HS-5 (cell line): ENCODE results near the gene MPPED1.

Source experiments
- DNase-seq: peaks from one replicate; pipeline ENCODE4 v3.0.0-alpha.2; 2012; ENCODE audit warnings: low read depth

Gene MPPED1

DNA sequence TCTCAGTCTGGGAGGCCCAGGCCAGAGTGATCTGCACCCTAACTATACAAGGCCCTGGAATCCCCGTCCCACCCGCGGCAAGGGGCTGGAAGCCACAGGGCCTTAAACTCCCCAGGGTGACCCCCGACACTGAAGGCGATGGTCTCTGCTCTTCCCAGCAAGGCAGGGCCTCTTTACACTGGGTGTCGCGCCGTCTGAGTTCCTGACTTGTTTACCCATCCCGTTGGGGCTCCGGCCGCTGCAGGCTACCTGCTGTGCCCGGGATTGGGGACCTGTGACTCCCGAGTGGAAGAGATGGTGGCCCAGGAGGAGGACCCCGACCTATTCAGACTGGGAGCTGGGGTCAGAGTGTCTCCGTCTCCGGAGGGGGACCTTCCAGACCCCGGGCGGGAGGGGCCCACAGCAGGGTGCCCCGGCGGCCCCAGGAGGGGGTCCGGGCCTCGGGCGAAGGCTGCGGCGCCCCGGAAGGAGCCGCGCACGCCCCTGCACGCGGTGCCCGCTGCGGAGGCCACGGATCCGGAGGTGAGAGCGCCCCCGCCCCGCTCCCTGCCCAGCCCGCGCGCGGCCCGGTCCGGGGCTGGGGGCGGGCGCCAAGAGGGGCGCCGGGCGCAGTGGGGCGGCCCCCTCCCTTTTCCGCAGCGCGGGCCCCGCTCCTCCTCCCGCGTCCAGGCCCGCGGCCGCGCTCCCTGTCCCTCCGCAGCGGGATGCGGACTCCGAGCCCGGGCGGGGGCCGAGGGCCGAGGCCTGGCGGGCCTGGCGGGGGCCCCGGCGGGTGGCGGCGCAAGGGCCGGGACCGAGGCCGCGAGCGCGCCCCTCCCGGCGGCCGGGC, 560 bp upstream of the MPPED1 start:
- DNase-seq, result no peak

DNA sequence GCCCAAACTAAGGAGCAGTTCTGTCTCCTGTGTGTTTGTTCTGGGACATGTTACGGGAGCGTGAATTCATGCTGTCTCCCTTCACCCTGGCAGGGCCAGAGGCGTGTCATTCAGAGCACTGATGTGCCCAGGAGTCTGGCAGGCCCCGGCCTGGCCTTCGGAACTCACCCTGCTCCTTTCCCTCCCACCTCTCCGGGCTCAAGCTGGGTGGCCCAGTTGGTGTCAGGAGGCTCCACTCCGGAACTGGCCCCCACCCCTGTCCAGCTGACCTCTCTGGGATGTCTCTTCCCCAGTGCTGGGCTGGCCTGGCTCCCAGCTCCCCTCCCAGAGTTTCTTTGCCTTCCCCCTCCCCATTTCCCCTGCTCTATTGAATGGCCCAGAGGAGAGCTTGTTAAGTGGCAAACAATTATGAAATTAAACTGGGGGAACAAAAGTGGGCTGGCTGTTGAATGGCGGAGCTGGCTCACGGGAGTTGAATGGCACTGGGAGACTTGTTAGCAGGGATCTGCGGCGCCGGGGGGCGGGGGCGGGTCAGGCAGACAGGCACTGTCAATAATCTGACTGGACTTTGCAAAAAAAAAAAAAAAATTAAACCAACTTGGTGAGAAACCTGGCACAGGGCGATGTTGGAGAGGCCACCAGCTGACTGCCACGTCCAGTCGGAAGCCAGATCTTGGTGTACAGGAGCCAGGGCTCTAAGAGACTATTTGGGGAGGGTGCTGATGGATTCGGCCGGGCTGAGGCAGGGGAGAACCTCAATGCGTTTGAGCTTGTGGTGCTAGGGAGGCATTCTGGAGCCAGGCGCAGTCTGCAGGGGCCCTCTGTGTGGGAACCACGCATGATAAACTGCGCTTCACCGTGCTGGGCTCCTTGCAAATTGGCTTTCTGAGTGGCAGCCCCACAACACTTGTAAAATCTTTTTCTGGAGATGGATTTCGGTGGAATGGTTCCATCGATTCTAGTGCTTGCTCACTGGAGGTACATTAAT, 1.3 kb downstream of the MPPED1 start:
- DNase-seq, result no peak

DNA sequence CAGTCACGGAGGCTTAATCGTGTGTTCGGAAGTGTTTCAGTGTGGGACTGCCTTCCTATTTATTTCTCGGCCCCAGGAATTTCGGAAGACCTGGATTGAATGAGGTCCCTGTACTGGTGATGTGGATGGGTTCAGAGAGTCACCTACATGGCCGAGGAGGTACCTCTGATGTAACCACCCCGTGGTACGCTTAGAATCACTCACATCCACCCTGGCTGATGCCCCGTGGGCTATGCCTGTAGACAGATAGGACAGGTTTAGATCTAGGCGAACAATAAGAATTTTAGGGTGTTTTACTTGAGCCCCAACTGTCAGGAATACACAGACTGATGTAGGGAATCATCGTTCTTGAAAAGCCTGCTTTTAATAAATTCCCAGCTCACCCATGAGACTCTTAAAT, 2.0 kb downstream of the MPPED1 start:
- no peak for DNase-seq

DNA sequence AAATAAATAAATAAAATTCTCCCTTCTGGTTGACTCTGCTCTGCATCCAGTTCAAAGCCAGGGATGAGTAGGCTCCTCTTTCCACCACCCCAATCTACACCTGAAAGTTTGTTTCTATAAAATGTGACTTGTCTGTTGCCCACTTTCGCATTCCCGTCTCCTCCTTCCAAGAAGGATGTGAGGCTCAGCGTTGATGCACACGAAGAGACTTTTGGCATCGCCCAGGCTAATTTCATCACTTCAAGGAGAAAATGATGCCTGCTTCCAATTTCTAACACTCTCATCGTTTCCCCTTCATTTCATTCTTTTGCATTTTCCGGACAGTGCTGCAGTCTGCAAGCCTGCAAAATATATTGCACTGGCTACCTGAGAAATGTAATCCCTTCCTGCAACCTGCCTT, 3.9 kb downstream of the MPPED1 start:
- DNase-seq, result no peak

DNA sequence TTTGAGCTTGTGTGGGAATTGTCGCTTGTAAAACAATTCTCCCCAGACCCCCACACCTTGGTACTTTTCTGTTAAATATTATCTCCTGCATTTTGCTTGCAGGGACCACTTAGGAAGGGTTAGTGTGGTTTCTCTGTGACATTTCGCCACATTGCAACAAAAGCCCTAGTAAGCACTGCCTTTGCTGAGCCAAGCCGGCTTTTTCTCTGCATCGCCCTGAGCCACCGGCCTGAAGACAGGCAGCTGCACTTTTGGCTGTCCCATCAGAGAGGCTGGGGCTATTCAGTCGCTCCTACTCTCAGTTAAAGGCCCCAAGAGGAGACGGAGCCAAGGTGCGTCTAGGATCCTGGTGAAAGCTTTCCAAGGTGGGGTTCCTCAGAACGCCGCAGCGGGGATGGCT, 5.7 kb downstream of the MPPED1 start:
- no peak for DNase-seq

DNA sequence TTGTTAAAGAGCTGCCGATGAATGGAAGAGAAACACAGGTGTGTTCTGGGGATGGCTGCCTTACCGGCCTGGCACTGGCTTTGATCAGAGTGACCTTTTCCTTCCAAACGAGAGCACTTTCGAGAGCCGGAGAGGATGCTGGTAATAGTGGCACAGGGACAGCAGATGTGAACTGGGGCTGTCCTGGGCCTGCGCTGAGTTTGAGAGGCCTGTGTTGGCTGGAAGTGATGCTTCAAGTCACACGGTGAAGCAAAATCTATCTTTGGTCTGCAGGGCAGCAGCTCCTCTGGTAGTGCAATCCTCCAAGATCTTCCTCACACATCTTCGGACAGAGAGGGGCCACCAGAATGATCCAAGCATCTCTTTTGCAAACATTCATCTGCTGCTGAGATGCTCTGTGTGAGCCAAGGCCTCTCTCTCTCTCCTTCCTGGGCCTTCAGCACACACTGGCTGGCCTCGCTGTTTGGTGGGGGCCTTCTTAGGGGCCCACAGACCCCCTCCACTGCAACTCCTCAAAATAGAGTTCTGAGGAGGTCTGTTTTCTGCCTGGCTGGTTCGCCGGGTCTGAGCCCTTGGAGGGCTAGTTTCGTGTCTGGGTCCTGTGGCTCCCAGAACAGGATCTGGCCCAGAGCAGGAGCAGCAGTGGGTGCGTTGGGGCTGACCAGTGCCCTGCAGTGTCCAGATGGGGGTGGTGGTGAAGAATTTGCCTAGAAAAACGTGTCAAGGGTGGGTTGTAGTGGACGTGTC, 6.4 kb downstream of the MPPED1 start:
- no peak for DNase-seq

DNA sequence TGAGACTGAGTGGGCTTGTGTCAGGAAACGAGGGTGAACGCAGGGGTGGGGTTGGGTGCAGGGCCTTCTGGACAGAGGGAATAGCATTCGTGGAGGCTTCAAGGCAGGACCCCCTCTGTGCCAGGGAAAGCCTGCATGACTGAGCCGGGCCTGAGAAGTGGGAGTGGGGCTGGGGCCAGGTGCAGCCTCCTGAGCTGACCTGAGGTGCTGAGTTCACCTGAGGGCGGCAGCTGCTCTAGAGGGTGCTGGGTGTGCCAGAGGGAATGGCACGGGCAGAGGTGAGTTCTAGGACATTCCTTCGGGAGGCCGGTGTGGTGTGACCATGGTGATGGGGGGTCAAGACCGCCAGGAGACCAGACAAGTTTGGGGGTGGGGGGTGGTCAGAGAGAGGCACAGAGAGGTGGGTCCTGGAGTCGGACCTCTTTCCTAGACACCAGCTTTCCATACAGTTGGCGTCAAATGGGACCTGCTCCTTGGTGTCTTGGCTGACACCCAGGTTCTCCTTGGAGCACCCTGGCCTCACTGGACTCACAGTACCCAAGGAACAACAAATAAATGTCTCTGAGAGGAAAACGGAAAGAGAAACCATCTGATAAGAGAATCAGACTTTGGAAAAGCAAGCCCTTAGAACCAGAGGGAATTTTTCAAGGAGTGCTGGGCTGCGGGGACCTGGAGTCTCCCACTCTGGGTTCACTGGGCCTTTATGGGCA, 7.7 kb downstream of the MPPED1 start:
- DNase-seq, result no peak

DNA sequence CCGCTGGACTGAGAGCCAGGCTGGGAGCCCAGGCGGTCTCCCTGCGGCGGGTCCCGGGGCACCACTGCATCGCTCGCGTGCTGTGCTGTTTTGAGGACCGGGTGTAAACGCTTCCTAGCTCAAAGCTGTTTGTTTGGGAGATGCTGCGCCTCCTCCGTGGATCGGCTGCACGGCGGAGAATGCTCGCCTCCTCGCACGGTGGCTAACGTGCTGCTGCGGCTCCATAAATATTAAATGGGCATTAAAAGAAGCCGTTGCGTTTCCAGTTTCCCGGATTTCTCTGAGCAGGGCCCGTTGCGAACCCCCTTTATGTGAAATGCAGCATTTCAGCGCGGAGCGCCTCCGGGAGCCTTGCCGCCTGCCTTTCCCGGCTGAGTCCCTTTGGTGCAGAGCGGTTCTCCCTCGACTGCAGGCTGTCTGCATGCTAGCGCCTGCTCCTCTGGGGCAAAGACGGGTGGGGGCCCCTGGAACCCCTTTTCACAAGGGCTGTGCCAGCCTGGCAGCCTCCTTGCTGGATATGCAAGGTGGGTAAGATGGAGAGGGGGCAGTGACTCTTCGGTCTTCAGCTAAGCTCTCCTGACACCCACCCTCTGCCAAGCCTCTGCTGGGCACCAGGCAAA, 9.3 kb downstream of the MPPED1 start:
- DNase-seq, result no peak

DNA sequence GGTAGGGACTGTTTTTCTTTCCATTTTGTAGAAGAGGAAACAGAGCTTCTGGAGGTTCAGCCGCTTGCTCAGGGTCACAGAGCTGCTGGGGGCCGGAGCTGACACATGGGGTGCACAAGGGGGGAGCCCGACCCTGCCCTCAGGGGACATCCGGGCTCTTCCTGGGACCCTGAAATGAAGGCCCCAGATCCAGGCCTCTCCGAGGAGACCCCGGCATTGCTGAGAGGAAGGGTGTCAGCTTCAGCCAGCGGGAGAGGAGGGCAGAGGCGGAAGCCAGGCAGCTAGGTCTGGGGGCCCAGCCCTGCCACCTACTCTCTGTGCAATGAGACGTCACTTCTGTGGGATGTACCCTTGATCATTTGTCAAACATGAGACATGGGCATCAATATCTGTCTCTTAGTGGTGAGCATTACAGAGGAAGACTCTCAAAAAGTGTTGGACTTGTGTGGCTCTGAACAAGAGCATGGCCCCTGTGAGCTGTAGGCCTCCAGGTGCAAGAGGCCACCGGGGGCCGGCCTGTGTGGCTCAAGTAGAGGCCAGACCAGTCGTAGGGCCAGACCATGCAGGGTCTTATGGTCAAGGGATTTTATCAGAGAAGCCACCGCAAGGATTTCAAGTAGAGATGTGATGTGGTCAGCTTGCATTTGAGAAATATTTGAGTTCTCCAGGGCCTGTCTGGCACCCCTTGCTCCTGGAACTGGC, 10.3 kb downstream of the MPPED1 start:
- no peak for DNase-seq

DNA sequence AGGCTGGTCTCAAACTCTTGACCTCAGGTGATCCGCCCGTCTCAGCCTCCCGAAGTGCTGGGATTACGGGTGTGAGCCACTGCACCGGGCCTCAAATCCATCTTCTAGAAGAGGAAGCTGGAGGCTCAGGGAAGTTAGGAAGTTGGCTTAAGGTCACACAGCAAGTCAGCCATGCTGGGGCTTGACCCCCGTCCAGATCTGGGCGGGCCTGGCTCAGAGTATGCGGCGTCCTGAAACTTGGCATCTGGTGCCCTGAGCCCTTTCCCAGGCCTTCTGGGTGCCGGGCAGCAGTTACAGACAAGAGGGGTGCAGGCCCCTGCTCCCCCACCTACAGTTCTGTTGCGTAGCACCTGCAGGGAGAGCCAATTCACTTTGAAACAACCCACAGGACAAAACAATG, 11.2 kb downstream of the MPPED1 start:
- DNase-seq, result no peak

DNA sequence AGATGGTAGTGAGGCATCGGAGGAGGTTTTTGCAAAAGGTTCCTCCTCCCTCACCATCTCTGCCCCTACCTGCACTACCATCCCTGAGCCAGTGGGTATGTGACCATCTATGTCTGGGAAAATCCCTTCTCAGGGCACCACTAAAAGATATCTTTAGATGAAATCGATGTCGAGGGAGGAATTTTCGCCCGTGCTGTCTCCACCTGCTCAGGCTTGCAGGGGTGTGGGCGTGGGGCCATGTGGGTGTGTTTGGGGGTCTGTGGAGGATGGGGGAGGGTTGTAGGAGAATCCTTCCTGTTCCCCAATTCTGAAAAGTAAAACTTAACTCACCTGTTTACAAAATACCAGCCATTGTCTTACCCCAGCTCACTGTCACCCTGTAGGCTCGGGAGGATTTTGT, 12.4 kb downstream of the MPPED1 start:
- no peak for DNase-seq

DNA sequence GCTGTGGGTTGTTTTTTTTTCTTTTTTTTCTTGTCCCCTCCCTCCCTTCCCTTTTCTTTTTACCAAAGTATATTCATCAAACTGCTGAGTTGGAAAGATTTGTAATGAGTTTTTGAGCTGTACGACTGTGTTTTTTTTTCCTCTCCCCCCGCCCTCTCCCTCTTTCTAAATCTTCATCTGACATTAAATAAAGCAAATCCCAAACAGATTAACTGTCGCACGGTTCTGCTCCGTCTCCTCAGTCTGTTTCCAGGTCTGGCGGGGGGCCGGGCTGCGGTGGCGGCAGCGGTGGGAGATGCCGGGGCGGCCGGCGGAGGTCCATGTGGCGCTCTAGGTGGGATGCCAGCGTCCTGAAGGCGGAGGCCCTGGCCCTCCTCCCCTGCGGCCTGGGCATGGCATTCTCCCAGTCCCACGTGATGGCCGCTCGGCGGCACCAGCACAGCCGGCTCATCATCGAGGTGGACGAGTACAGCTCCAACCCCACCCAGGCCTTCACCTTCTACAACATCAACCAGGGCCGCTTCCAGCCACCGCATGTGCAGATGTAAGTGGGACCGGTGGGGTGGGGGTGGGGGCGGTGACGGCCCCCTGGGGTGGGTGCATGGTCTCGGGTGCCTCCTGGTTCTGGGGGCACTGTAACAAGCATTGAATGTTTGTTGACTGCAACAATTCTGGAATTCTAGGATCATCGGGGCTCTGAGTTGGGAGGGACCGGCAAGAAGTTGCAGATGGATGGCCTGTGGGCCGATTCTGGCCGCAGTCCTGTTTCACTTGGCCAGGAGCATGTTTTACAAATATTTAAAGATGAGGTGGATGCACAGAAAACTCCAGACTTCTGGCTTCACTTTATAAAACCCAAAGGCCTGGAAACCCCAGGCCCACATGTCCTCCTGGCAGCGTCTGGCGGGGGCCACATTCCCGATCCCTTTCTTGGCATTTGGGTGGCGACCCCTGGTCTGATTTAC, 13.1 kb downstream of the MPPED1 start:
- DNase-seq, result no peak

DNA sequence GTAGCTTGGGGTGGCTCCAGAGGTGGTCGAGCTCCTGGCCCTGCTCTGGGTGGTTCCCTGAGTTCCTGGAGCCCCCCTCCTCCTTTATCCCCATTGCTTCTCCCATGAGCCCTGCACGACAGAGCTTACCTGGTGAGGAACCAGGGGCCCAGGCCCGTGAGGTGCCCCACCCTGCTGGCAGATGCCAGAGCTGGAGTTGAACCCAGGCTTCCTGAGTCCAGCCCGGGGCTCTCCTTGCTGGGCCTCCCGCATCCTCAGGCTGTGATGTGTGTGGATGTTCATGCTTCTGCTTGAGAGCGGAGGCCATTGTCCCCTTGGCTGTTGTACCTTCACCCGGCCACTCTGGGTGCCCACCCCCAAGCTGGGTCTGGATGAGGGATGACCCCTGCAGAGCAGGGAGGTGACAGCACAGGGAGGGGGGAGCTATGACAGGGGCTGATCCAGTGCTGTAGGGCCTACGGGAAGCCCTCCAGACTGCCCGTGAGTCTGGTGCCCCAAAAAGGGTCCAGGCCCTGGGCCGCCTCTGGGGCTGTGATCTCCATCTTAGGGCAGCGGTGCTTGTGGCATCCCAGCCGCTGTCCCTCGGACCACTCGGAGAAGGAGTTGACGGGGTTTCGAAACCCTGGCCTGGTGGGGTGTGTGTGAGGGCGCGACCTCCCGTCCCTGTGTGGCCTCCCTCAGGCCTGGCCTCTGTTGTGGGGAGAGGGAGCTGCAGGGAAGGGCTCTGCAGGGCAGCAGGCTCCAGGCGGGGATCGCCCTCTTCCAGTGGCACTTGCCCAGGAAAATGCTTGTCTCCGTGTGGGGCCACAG, 14.4 kb downstream of the MPPED1 start:
- DNase-seq, result no peak

DNA sequence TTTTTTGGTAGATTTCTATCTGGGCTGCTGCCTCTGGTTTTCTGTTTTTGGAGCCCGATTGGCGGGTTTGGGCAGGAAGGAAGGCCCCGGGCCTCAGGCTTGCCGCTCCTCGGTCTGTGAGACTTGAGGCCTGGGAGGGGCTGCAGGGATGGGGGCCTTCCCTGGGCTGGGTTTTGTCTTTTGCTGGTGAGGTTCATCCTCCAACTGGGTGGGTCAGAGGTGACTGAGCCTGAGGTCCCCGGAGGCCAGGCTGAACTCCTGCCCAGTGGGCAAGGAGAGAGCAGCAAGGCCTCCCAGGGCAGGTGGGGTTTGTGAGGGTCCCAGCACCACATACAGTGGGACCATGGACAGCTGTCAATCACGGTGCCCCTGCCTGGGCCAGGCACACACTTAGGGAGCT, 15.0 kb downstream of the MPPED1 start:
- DNase-seq, result no peak

DNA sequence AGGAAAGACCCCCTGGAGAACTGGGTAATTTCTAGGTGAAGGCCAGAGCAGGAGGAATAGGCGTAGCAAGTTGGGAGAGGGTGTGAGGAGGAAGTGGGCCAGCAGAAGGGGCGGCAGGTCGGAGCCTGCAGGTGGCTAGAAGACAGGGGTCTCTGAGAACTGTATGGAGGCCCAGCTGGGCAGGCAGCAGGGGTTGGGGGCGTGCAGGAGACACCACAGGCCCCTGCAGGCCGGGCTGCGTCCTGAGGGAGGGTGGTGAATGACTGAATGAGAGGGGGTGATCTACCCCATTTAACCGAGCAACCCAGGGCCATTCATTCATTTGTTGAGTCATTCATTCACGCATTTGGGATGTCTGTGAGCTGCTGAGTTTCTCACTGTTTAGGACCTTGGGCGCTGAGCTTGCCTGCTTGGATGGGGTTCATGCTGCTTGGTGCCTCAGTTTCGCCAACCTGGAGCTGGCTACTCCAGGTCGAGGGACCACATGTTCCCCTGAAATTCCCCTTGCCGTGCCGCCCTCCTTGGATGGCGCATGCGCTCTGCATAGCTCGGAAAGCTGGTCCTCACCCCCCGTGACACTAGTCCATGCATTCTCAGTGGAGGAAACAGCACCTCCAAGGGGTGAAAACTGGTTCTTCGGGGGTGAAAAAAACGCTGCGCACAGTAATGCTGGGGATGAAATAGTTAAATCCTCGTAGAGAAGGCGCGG, 15.6 kb downstream of the MPPED1 start:
- no peak for DNase-seq

DNA sequence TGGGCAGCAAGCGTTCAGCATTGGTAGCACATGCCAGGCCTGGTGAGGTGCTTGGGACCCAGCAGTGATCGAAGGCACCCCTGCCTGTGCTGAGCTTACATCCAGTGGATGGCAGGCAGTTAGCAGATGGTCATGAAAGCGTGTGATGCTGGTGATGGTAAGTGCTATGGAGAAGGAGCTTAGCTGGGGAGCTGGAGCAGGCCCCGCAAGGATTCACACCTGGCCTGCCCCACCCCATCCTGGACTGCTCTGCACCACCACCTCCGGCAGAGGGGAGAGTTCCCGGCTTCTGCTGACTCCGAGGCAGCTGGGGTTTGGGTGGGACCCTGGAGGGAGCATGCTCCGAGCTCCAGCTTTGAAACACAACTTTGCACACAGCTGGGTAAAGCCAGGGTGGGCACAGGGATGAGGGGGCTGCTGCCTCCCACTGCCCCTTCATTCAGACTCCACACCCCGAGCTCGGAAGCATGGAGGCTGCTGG, 16.2 kb downstream of the MPPED1 start:
- no peak for DNase-seq

DNA sequence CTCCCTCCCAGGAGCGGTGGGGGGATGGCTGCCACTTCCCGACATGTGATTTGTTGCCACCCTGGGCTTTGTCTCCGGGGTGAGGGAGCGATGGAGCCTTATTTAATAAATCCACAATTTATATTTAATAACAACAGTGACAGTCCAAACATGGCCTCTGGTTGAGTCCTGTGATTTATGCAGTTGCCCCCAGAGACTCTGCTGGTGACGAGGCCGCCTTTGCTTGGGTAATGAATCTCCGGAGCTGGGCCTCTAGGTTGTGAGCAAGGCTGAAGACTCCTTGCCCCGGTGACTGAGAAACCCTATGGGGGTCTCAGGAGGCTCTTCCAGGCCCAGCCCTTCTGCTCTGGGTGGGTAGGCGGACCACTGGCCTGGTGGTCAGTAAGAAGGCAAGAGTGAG, 16.7 kb downstream of the MPPED1 start:
- DNase-seq, result no peak

DNA sequence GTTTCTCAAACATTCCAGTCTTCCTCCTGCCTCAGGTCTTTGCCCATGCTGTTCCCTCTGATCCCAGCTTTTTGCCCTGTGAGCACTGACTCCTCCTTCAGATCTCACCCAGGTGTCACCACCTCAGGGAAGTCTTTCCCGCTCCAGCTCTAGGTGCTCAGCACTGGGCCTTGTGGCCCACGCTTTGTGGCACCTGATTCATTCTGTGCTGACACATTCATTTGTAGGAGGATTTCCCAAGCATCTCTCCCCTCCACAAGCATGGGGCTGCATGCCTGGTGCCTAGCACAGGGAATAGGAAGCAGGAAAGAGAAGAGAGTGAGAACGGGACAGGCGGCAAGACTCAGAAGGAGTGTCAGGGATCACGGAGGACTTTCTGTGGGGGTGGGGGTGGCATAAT, 17.6 kb downstream of the MPPED1 start:
- DNase-seq, result no peak
